ENCODE measurements around the gene VIPR2.

Gene VIPR2

DNA sequence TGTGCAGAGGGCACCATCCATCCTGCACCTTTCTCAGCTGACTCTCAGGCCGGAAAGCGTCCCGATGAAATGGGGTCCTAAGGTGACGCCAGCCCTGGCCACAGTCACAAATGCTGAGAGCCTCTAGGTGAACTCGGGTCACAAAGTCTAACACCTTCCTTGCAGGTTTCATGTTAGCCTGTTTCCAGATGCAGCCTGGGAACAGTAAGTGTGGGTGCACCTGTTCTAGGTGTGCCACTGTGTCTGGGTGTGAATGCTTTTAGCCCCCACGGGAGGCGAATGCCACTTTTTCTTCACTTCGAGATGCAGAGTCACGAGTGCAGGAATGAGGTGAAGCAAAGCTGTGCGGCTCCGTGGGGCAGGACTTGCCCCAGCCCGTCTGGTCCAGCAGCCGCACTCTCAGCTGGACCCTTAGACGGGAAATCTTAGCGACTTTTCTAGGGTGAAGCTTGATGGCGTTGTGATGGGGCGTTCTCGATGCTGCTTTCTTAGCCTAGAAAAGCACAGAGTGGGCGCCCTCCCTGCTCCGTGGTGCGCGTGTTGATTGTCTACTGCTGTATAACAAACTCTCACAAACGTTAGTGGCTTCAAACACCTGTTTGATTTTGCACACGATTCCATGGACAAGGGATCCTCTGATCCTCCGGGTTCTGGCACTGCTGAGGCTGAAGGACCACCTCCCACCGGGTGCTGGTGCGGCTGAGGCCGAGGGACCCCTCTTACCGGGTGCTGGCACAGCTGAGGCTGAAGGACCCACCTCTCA lies 13.6 kb upstream of the VIPR2 start:
- no peak for DNase-seq (ENCODE audit: low read depth)

DNA sequence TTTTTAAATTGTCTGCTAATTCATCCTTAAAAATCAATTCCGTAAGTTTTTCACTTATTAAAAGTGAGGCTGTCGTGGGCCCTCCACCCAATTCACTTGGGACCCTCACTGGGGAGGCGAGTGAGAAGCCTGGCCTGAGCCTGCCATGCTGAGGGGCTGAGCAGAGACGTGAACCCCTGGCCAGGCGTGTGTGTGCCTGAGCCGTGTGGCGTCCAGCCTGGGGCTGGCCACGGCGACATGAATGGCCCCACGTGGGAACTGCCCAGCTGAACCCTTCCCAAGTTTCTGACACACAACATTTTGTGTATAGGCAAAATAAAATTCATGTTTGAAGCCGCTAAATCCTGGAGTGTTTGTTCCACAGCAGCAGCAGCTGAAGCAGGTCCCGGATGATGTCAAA lies 13.0 kb upstream of the VIPR2 start:
- no peak for DNase-seq (ENCODE audit: low read depth)

DNA sequence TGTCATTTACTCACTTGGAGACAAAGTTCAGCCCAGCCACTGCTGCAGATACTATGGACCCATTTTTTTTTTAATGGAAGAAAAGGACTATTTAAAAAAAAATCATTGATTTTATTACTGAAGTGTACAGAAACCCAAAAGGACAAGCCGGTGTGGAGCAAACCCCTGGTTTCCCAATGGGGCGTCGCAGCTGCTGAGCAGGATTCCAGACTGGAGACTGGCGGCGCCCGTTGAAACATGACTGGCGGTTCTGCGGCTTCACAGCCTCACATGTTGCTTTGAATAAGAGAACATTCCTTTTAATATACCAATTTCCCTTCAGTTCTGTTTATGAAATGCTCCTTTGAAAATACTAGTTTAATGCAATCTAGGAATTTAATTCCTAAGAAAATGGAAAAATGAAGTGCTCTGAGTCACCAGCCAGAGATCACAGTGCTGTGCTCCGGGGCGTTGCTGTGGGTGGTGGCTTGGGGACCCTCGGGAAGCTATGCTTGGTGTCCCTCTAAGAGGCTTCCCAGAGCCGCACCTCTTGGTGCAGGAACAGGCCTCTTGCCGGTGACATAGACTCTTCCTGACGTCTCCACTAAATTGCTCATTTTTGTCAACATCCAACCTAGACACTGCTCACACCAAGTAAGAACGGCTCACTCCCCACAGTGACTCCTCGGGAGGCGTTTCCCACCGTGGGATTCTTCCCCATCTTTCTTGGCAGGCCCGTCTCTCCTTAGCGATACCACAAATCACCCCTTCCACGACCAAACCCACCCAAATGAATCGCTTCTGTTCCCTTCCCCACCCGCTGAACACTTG lies 12.0 kb upstream of the VIPR2 start:
- no peak for DNase-seq (ENCODE audit: low read depth)

DNA sequence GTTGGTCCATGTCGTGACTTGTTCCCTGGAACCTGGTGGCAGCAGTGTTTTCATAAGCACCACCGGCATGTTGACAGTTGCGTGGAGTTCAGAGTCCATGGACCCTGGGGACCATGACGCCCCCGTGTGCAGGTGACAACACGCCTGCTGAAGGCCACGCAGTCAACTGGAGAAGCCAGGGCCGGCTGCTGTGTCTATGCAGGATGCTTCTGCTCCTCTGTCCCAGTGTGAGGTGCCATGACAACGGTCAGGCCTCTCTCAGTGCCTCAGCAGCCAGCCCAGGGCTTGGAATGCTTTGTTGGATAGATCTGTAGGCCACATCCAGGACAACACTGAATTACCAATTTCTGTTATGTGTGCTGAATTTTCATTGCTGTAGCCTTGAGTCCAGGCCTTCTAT lies 10.7 kb upstream of the VIPR2 start:
- no peak for DNase-seq (ENCODE audit: low read depth)

DNA sequence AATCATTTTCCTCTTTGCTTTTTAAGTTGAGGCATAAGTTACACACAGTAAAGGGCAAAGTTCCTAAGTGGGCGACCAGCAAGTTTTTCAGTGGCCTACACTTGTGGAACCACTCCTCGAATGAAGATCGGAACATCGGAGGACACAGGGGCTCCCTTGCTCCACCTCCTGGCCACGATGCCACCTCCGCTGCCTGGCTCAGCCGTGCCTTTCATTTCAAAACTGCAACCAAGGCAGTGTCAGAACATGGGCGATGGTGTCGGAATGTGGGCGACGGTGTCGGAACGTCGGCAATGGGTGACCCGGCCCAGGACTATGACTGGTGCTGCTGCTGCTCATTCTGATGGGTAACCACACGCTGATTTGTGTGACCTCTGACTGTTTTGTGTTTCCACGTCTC lies 9.6 kb upstream of the VIPR2 start:
- no peak for DNase-seq (ENCODE audit: low read depth)

DNA sequence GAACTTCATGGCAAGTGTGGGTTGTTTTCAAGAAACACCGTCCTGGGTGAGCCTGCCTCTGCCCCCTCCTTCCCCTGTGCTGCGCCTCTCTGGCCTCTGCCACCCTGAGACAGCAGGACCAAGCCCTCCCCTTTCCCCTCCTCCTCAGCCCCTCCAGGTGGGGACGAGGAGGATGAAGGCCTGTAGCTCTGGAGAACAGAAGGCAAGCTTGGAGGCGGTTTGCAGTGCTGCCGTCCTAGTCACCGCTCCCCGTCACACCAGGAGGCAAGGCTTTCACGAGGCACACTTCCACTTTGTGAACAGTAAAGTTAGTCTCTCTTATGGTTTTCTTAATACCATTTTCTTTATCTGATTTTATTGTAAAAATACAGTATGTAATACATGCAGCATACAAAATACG lies 8.8 kb upstream of the VIPR2 start:
- DNase-seq (ENCODE audit: low read depth): no peak

DNA sequence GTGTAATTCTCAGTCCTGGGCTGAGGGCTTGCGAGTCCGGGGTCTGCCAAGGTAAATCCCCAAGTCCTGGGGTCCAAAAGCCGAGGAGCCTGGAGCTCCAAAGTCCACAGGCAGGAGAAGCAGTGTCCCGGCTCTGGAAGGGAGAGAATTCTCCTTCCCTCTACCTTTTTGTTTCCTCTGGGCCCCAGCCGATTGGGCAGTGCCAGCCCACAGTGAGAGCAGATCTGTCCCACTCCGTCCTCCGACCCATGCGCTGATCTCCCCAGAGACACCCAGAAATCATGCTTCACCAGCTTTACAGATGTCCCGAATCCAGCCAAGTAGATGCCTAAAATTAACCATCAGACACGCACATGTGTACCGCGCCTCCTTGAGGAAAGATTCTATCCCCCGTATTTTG lies 8.1 kb upstream of the VIPR2 start:
- no peak for DNase-seq (ENCODE audit: low read depth)

DNA sequence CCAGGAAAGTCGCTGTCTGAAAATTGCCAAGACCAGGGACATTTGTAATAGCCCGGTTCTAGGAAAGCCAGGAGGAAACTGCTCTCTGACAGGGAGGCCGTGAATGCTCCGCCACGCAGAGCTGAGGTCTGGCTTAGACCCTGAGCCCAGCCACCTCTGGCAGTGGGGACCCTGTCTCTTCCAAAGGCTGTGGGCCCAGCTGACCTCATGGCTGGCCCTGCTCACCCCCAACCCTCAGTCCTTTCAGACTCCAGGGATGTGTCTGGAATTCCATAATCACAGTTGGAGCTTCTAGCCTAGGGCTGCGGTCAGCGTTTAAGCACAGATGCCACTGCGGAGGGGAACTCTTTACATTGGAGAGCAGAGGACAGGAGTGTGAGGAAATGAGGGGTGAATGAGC lies 6.6 kb upstream of the VIPR2 start:
- no peak for DNase-seq (ENCODE audit: low read depth)

DNA sequence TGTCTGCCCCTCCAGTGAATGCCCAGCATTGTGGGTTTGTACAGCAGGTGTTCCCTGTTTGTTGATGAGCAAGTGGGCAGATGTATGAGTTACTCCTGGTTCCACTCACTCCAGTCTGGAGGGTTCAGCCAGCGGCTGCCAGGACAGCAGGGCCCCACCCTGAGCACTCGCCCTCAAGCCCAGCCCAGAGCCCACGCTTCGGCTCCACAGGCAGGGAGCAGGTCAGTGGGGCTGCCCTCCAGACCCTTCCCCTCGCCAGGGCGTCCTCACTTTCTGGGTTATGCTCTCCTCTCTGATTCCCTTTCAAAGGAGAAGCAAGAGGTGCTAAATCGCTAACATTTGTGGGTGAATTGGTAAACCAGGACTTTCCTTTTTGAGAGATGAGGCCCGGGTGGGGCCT lies 4.8 kb upstream of the VIPR2 start:
- no peak for DNase-seq (ENCODE audit: low read depth)

DNA sequence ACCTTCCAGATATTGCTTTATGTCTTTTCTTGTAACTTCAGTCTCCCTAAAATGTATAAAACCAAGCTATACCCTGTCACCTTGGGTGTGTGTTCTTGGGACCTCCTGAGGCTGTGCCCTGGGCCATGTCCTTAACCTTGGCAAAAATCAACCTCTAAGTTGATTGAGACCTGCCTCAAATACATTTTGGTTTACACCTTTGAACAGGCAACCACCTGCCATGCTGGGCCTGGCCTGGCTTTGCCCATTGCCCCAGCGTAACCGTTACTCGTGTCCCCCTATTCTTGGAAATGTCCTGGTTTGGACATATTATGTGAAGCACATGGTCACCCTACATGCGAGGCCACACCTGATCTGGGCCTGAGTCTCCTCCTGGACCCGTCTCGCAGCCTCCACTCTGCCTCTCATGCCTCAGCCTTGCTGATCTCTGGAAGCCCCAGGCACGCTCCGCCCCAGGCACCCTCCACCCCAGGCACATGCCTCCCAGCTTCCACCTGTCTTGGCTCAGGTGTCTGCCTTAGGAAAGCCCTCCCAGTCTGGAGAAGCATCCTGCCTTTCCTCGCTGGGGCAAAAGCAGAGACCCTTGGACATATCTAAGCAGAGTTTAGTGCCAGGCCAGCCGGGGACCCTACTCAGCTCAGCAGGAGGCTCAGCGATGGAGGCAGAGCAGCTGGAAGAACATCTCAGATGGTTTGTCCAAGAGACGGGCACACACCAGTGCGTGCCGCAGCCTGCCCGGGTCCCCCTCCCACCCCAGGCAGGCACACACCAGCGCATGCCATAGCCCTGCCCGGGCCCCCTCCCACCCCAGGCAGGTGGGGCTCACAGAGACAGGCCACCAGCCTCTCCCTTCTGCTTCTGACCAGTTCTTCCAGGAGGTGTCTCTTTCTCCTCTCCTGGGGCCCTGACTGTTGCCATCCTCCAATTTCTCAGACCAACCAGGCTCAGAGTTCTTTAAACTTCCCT lies 4.0 kb upstream of the VIPR2 start:
- no peak for DNase-seq (ENCODE audit: low read depth)

DNA sequence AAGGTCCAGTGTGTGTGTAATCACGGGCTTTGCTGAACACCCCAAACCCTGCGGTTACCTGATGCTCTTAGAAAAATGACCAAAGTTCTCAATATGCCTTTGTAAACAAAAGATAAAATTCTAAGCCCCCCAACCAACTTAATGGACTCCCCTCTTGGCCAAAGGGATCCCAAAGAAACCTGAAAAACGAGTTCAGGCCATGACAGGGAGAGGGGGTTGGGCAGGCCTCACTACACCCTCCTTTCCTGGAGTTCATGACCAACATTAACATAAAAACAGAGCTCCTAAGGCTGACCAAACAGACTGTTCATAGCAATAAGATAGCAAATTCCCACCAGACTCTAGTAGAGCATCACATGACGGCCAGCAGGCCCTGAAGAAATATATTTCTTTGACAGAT lies 3.0 kb upstream of the VIPR2 start:
- DNase-seq (ENCODE audit: low read depth): no peak

DNA sequence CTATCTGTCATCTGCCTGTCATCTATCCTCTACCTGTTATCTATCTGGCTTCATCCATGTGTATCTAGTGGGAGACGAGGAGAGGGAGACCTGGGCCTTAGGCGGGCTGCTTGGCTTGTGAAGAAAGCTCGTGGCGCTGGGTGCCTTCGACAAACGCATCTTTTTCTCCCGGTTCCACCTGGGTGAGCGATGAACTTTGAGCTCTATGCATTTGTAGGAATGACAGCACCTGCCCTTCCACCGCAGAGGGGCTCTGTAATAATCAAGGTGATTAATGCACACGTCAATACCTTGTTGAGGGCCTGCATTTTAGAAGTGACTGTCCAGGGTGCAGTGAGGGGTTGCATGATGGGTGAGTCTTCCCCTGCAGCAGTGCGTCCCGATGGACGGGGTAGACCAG lies 2.6 kb upstream of the VIPR2 start:
- no peak for DNase-seq (ENCODE audit: low read depth)

DNA sequence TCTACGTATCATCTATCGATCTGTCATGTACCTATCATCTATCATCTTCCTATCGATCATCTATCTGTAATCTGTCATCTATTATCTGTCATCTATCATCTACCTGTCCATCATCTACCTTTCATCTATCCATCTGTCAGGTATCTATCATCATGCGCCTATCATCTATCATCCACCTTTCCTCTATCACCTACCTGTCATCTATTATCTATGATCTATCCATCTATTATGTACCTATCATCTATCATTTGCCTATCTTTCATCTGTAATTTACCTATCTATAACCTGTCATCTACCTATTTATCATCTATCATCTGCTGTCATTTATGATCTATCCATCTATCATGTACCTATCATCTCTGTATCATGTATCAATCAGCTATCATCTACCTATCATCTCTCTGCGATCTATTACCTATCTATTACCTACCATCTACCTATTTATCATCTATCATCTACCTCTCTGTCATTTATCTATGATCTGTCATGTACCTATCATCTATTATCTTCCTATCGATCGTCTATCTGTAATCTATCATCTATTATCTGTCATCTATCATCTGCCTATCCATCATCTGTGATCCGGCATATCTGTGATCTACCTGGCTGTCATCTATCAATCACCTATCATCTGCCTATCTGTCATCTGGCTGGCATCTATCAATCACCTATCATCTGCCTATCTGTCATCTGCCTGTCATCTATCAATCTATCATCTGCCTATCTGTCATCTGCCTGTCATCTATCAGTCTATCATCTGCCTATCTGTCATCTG lies 1.6 kb upstream of the VIPR2 start:
- DNase-seq (ENCODE audit: low read depth): no peak

DNA sequence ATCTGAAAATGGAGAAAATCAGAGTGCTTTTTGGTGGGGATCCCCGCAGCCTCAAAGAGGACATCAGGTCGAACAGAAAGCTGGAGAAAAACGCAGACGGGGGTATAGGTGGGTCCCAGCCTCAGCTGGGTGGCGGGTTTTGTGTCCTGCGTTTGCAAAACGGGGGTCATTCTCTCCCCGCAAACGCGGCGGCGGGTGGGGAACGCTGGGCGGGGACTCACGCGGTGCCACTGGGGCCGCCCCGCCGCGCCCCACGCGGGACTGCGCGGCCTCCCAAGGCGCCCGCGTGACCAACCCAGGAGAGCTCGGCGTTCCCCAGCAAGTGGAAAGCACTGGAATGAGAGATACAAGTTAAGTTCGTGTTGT lies 806 bp upstream of the VIPR2 start:
- no peak for DNase-seq (ENCODE audit: low read depth)

DNA sequence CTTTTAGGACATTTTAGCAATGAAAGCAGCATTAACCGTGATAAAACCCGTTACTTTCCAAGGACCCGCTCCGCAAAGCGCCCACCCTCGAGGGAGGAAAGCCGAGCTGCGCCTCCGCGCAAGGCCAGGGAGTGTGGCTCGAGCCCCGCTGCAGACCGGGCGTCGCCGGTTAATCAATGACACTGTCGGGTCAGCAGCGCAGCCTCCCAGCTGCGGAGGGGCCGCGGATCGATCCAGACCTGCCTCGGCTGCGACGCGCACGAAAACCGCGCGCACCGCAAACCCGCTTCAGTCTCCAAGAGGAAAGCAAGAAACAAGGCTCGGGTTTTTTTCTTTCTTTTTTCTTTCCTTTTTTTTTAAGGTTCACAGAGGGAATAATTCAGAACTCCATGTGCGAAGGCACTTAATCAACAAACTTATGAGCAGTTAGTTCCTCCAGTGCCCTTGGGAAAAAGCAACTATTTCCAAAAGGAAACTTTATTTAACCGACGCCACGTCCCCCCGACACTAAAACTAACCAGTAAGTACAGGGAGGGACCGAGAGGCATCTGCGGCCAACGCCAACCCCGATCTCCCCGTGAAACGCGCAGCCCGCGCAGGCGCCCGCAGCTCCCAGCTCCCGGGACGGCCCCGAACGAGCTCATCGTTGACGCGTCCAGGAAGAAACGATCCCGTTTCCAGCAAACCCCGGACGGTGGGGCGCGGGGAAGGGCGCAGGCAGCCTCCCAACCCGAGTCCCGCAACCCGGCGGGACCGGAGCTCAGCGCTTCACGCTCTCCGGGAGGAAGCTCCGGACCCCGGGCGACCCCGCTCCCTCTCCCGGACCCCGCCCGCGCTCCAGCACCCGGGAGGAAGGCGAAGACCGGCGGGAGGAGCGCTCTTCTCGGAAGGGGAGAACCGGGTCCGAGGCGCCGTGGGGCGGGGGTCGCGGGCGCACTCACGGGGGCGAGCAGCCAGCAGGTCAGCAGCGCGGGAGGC lies 598 bp downstream of the VIPR2 start:
- DNase-seq (ENCODE audit: low read depth): no peak

DNA sequence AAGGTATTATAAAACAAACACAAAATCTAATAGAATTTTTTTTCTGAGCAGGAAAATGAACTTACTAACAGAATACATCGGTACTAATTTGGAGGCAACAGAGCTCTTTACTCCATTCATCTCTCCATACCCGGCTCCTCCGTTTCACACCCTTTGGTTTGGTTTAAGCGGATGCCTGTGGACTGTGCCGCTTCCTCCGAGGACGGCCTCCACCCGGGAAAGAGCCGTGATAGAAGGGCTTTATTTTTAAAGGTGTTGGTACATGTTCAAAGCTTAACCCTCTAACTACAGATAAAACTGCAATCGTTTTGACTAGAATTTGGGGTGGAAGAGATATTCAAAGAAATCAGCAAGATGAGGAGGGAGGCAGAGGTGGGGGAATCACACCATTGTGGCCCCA lies 1.9 kb downstream of the VIPR2 start:
- DNase-seq (ENCODE audit: low read depth): no peak

DNA sequence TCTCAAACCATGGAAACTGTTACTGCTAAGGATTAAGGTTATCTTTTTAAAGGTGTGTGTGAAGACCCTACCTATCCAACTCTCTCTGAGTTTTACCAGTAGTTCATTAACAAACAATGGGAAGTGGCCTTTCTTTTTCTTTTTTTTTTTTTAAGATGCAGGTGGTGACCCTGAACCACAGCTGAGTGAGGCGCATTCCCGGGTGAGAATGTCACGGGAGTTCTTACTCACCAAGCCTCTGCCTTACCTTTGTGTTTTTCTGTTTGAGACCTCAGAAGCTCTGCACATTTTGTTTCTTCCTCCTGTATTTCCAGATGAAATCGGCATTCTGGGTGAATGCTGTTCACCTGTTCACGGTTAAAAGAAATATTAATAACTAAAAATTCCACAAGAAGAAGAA lies 2.5 kb downstream of the VIPR2 start:
- no peak for DNase-seq (ENCODE audit: low read depth)

DNA sequence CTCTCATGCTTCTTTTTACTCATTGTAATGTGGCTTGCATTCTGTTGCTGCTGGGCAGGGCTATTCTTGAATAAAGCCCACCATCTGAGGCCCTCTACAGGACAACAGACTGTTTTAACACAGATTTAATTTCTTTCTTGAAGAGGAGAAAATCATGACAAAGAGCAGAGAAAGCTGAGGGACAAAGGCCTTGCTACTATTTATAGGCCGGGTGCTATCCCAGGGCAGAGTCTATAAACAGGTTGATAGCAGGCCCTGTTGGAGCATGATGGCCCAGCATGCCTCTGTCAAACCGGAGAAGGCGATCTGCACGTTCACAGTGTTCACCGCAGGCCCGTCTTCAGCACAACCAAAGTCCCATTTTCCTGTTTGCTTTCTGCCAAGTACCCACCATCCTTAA lies 3.0 kb downstream of the VIPR2 start:
- no peak for DNase-seq (ENCODE audit: low read depth)

DNA sequence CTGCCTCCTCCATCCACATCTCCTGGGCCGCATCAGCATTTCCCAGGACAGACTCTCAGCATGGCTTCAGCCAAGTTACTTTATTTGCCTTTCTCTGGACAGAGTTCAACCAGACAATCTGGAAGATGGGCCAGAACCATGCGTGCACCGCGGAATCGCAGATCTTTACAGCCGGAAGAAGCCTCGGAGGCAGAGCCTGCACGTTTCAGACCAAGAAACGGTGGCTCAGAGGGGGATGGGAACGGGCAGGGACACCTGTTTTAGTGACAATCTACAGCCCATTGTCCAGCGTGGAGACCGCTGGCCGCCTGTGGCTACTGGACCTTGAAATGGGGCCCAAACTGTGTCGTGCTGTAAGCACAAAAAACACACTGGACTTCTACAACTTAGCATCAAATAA lies 3.5 kb downstream of the VIPR2 start:
- DNase-seq (ENCODE audit: low read depth): no peak

DNA sequence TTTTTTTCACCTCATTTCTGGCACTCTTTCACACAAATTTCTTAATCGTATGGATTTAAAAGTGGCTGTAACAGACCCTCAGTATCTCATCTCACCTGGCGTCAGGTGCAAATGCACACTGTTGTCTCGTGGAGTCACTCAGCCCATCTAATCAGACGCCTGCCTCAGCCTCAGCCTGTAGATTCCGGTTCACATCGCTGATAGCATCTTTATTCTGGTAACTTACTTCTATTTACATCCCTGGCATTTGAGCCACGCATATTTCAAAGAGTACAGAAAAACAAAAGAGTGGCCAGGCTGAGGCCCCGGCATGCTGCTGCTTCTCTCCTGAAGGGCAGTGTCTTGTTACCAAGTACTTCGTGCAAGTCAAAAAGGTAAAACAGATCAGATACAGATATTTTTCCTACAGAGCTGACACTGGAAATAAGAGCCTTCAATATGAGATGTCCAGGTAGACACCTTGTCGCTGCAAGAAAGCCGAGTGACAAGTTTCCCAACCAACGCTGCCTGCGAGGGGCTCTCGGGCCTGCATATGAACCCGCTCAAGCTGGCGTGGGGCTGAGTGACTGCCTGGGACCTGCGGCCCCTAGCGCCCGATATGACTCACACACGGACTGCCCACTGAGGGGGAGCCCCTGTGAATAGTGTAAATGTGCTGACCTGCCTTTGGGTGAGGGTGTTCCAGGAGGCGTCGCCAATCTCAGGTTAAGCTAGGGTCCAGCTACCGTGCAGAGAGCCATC lies 4.3 kb downstream of the VIPR2 start:
- DNase-seq (ENCODE audit: low read depth): no peak
